Transverse colon (tissue), 4 donors: ENCODE measurements around the gene MTREX. TPM values are rescaled to one million over a fixed set of nuclear protein-coding genes. Genes with fewer than 3 reads are reported as not detected.

Experiments used
- DNase-seq: peaks from one replicate; pipeline ENCODE4 v3.0.0-alpha.2; 2019
- H3K27ac ChIP-seq, 4 donors: fragments of 200-600 bp; sonication (generic); 2 replicates each; pipeline ENCODE4 v1.5.1; 2016 to 2018; ENCODE audit warnings: inconsistent platforms in 4 of 4
- H3K27me3 ChIP-seq: fragments of 200-600 bp; sonication (generic); 2 replicates; pipeline ENCODE4 v1.5.1; 2017; ENCODE audit warnings: inconsistent platforms
- H3K36me3 ChIP-seq, 4 donors: fragments of 200-600 bp; sonication (generic); 2 replicates each; pipeline ENCODE4 v1.5.1; 2017 to 2019; ENCODE audit warnings: inconsistent platforms in 4 of 4
- H3K4me1 ChIP-seq, 4 donors: fragments of 200-600 bp; sonication (generic); 2 replicates each; pipeline ENCODE4 v1.5.1; 2017 to 2020; ENCODE audit warnings: inconsistent platforms in 4 of 4
- H3K4me3 ChIP-seq, 4 donors: fragments of 200-600 bp; sonication (generic); 1 replicate in 1 of 4; 2 replicates in 3 of 4; pipeline versions ENCODE4 v1.5.1 to v1.6.1; 2017 to 2019; ENCODE audit warnings: inconsistent platforms in 4 of 4
- H3K9me3 ChIP-seq, 2 donors: fragments of 200-600 bp; sonication (generic); 2 replicates each; pipeline ENCODE4 v1.5.1; 2017 to 2019; ENCODE audit warnings: inconsistent platforms in 2 of 2
- EP300 ChIP-seq: sonication (generic); formaldehyde crosslinking; IDR thresholded peaks from one replicate; pipeline ENCODE4 v1.6.1; 2017; ENCODE audit warnings: antibody characterized with exemption, low read depth
- POLR2A ChIP-seq: fragments of 450-650 bp; IDR thresholded peaks from one replicate; pipeline ENCODE4 v1.6.1; 2016; ENCODE audit warnings: antibody characterized with exemption, mild to moderate bottlenecking, moderate library complexity
- POLR2AphosphoS5 ChIP-seq, 3 donors: sonication (generic); formaldehyde crosslinking; IDR thresholded peaks; one replicate each; pipeline ENCODE4 v1.6.1; 2016; ENCODE audit warnings: antibody characterized with exemption in 3 of 3
- WGBS, 2 donors: methylation state at CpG; one replicate each; pipeline ENCODE4 v1.1.5; 2018; ENCODE audit warnings: low coverage in 1 of 2; 5-methylcytosine and 5-hydroxymethylcytosine counted together
- in situ Hi-C, 4 donors: fragments of 200-750 bp; cut with MboI; loops; one replicate each; pipeline versions ENCODE4 v1.15.0 to v1.15.1; 2017; ENCODE audit warnings: low sequenced_read_pairs in 3 of 4, low pct_ligation_motif_present in 1 of 4, low pct_unique_long_range_greater_than_20kb in 1 of 4
- intact Hi-C: fragments of 100-400 bp; cut with DNase I; formaldehyde crosslinking; loops from one replicate; pipeline ENCODE4 v1.15.1; 2023; ENCODE audit warnings: low total_unique reads
- total RNA-seq, 4 donors: library from RNA; depleted of rRNA; stranded (reverse); fragments of >200 nt; gene quantifications; one replicate each; pipeline ENCODE4 v1.1.0, GENCODE V29; 2016
- TF ChIP-seq, protein P1 (sequence below), 5 experiments: fragments of 200-600 bp in 3 of 5; fragments of 450-650 bp in 2 of 5; sonication (generic) in 3 of 5; IDR thresholded peaks; 1 replicate in 2 of 5; 2 replicates in 3 of 5; pipeline ENCODE4 v1.5.1; 2016 to 2017; ENCODE audit warnings: antibody characterized with exemption in 5 of 5, inconsistent platforms in 3 of 5, mild to moderate bottlenecking in 2 of 5, moderate library complexity in 1 of 5

Gene MTREX
- total RNA-seq, 4 donors from 2014 or later: 29.5 to 85.9 (median 65.5) TPM

DNA sequence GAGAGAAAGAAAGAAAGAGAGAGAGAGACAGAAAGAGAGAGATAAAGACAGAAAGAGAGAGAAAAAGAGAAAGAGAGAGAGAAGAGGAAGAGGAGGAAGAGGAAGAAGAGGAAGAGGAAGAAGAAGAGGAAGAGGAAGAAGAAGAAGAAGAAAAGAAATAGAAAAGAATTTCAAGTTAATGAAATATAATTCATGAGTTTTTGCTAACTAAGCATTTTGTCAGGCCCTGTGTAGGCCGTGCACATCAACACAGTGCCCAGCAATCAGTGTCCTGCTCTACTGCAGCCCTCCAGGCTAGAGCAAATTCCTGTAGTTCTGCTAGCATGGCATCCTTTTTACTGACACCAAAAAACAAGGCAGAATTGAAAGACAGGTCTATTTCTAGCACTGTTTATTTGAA is 164.9 kb downstream of the MTREX start:
- intact Hi-C loops: no loop called here
- no peak for DNase-seq
- no peaks in the 10 kb centered on the region for H3K9me3 ChIP-seq
- in situ Hi-C loops: no loop called here
- H3K27ac ChIP-seq: no peak overlapping the region
- WGBS, 2 donors: 71 to 100% methylated on average over 1 of the region's 1 CpG
- peaks cover 16 to 36% (median 21%) of the 10 kb centered on the region in 4 donors for H3K4me1 ChIP-seq
- H3K36me3 ChIP-seq: peaks cover 0 to 6% (median 0%) of the 10 kb centered on the region in 4 donors
- no peaks in the 10 kb centered on the region for H3K27me3 ChIP-seq
- no peak overlapping the region for H3K4me3 ChIP-seq
- TF ChIP-seq POLR2AphosphoS5 (IDR thresholded peaks at IDR 0.05): no peak
- TF ChIP-seq POLR2A: no peak
- TF ChIP-seq EP300: no peak
- TF ChIP-seq, protein P1, sequence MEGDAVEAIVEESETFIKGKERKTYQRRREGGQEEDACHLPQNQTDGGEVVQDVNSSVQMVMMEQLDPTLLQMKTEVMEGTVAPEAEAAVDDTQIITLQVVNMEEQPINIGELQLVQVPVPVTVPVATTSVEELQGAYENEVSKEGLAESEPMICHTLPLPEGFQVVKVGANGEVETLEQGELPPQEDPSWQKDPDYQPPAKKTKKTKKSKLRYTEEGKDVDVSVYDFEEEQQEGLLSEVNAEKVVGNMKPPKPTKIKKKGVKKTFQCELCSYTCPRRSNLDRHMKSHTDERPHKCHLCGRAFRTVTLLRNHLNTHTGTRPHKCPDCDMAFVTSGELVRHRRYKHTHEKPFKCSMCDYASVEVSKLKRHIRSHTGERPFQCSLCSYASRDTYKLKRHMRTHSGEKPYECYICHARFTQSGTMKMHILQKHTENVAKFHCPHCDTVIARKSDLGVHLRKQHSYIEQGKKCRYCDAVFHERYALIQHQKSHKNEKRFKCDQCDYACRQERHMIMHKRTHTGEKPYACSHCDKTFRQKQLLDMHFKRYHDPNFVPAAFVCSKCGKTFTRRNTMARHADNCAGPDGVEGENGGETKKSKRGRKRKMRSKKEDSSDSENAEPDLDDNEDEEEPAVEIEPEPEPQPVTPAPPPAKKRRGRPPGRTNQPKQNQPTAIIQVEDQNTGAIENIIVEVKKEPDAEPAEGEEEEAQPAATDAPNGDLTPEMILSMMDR (IDR thresholded peaks at IDR 0.05): no peak

Other genes with a start within 250 kb of the MTREX start
- 1 to 10 TPM in 2 of 4 donors, not detected in 2; 7.6 to 8.3 TPM for gene GZMA, start 205.3 kb upstream of the MTREX start, total RNA-seq
- 1 to 10 TPM in 3 of 4 donors, not detected in 1; 2.7 to 4.0 (median 3.5) TPM for gene GPX8, start 147.8 kb upstream of the MTREX start, total RNA-seq
- gene CDC20B, start 134.8 kb upstream of the MTREX start, total RNA-seq: not detected
- gene MCIDAS, start 80.7 kb upstream of the MTREX start, total RNA-seq: under 1 TPM in 1 of 4 donors, not detected in 3; 0.95 TPM
- gene CCNO, start 74.4 kb upstream of the MTREX start, total RNA-seq: 1 to 10 TPM in 3 of 4 donors, under 1 TPM in 1; 0.80 to 6.0 (median 2.8) TPM
- gene DHX29, start 295 bp upstream of the MTREX start, total RNA-seq: 10 to 100 TPM in 3 of 4 donors, 1 to 10 TPM in 1; 9.4 to 33.0 (median 17.6) TPM
- 100 to 1,000 TPM; 222 to 335 (median 288) TPM for gene PLPP1, start 227.0 kb downstream of the MTREX start, total RNA-seq